Measurements from ENCODE around the gene TSHZ3. TPM values are rescaled to one million over a fixed set of nuclear protein-coding genes. Genes with fewer than 3 reads are reported as not detected.

TSHZ3 gene
- polyA plus RNA-seq, 1 donor from 2014 or later = 2.4 TPM

DNA sequence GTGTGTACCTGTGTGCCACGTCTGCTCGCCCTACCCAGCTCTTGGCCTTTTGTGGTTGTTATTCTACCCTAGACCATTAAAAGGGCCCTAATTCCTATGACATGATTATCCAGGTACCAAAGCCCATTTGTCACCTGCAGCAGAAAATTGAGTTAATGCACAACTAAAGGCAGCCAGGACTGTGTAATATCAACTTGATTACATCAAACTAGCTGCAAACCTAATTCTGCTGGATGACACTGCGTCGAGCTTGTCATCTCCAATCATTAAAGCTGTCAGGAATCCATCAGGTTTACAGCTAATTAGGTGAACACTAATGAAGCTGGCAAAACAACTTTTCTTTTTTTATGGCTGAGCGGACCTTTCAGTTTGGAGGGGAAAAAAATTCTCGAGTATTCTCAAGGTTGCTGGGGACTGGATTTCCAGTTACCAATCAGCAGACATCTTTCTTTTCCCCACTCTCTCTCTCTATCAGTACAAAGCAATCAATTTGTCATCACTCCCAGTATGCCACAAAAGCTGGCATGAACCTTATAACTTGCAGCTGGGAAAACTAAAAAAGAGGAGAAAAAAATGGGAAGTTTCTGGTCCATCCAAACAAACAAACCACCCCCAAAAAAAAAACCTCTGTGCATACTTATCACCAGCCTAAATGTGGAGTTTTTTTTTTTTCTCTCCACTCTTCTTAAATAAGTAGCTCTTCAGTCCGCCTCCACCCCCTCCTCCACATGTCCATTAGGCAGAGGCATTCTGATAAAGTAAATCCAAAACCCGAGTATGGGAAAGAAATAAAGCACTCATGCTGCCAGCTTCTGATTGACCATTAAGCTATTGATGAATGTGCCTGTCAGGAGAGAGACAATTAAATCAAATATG lies 2.8 kb downstream of the TSHZ3 start:
- Histone ChIP-seq H2AFZ (ENCODE audit: low read depth, low read length) (no peak overlapping the region), H3K27me3 (ENCODE audit: insufficient read depth, low read depth, low read length) (peaks cover 20% of the 10 kb centered on the region), H3K36me3 (ENCODE audit: insufficient read depth, low read length) (no peaks in the 10 kb centered on the region), H3F3A (ENCODE audit: insufficient read depth, low read length, poor library complexity, severe bottlenecking) (no peaks in the 10 kb centered on the region), H3K9ac (ENCODE audit: low read length) (no peak overlapping the region), H3K27ac (ENCODE audit: low read length) (no peak overlapping the region), H3K79me2 (replicated peaks; ENCODE audit: insufficient read depth, low read length) (peaks cover 12% of the 10 kb centered on the region), H3K4me3 (ENCODE audit: low read length) (no peak overlapping the region), H3K4me2 (ENCODE audit: low read length) (no peak overlapping the region), H3K9me3 (ENCODE audit: low read length) (no peaks in the 10 kb centered on the region), H4K20me1 (ENCODE audit: insufficient read depth) (no peaks in the 10 kb centered on the region), H3K9me2 (ENCODE audit: insufficient read depth, low read length) (no peaks in the 10 kb centered on the region)
- TF ChIP-seq, protein P1, sequence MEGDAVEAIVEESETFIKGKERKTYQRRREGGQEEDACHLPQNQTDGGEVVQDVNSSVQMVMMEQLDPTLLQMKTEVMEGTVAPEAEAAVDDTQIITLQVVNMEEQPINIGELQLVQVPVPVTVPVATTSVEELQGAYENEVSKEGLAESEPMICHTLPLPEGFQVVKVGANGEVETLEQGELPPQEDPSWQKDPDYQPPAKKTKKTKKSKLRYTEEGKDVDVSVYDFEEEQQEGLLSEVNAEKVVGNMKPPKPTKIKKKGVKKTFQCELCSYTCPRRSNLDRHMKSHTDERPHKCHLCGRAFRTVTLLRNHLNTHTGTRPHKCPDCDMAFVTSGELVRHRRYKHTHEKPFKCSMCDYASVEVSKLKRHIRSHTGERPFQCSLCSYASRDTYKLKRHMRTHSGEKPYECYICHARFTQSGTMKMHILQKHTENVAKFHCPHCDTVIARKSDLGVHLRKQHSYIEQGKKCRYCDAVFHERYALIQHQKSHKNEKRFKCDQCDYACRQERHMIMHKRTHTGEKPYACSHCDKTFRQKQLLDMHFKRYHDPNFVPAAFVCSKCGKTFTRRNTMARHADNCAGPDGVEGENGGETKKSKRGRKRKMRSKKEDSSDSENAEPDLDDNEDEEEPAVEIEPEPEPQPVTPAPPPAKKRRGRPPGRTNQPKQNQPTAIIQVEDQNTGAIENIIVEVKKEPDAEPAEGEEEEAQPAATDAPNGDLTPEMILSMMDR (IDR thresholded peaks at IDR 0.05; ENCODE audit: poor library complexity, severe bottlenecking) = no peak
- TF ChIP-seq TAF1 (IDR thresholded peaks at IDR 0.05; ENCODE audit: low read depth) (no peak), EP300 (conservative IDR thresholded peaks at IDR 0.05; ENCODE audit: poor library complexity, severe bottlenecking) (no peak), RAD21 (conservative IDR thresholded peaks at IDR 0.05) (no peak)

DNA sequence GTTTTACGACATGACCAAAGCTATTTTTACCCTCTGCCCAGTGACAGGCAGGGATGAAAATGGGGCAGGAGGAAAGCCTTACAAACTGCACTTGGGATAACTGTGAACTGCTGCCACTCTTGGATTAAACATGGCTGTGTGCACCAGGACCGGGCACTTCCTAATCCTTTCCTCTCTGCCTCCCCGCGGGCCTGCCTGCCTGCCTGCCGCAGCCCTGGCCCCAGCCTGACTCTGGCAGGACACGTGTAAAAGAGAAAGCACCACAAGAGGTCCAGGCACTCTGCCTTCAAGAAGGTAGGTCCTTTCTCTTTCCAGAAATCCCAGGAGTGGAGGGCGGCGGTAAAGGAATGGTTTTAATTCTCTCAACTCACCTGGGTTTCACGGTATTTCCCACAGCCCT lies 4.8 kb downstream of the TSHZ3 start:
- Histone ChIP-seq H3K4me3 (ENCODE audit: low read length) (no peak overlapping the region), H3K4me2 (ENCODE audit: low read length) (no peak overlapping the region), H2AFZ (ENCODE audit: low read depth, low read length) (no peak overlapping the region), H3K9me2 (ENCODE audit: insufficient read depth, low read length) (no peaks in the 10 kb centered on the region), H3K36me3 (ENCODE audit: insufficient read depth, low read length) (no peaks in the 10 kb centered on the region), H4K20me1 (ENCODE audit: insufficient read depth) (no peaks in the 10 kb centered on the region), H3K79me2 (replicated peaks; ENCODE audit: insufficient read depth, low read length) (peaks cover 12% of the 10 kb centered on the region), H3K27me3 (ENCODE audit: insufficient read depth, low read depth, low read length) (peaks cover 15% of the 10 kb centered on the region), H3K9ac (ENCODE audit: low read length) (no peak overlapping the region), H3F3A (ENCODE audit: insufficient read depth, low read length, poor library complexity, severe bottlenecking) (no peaks in the 10 kb centered on the region), H3K9me3 (ENCODE audit: low read length) (no peaks in the 10 kb centered on the region), H3K27ac (ENCODE audit: low read length) (no peak overlapping the region)
- TF ChIP-seq RAD21 (conservative IDR thresholded peaks at IDR 0.05) (no peak), SMC3 (conservative IDR thresholded peaks at IDR 0.05; ENCODE audit: poor library complexity) (no peak), MXI1 (conservative IDR thresholded peaks at IDR 0.05; ENCODE audit: poor library complexity, severe bottlenecking) (no peak)
- TF ChIP-seq, protein P1 (IDR thresholded peaks at IDR 0.05; ENCODE audit: poor library complexity, severe bottlenecking) = no peak

DNA sequence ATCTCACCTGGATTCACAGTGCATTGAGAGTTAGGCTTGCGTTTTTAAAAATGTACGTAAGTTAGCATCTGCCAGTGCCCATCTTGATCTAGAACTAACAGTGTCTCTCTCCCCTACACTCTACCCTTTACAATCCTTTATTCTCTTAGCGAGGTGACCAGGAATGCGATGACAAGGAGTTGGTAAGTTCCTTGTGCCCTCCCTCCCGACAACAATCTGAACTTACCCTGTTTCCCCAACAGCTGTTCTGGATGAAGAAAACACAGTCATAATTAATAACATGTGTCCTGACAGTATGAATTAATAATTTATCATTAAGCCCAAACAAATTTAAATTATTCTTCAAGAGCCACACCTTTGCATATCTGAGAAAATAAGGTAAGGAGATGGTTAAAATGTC lies 6.3 kb downstream of the TSHZ3 start:
- Histone ChIP-seq H3K79me2 (replicated peaks; ENCODE audit: insufficient read depth, low read length) (peaks cover 10% of the 10 kb centered on the region), H2AFZ (ENCODE audit: low read depth, low read length) (no peak overlapping the region), H3F3A (ENCODE audit: insufficient read depth, low read length, poor library complexity, severe bottlenecking) (no peaks in the 10 kb centered on the region), H3K36me3 (ENCODE audit: insufficient read depth, low read length) (no peaks in the 10 kb centered on the region), H3K9me2 (ENCODE audit: insufficient read depth, low read length) (no peaks in the 10 kb centered on the region), H3K9ac (ENCODE audit: low read length) (no peak overlapping the region), H4K20me1 (ENCODE audit: insufficient read depth) (no peaks in the 10 kb centered on the region), H3K27me3 (ENCODE audit: insufficient read depth, low read depth, low read length) (peaks cover 5% of the 10 kb centered on the region), H3K9me3 (ENCODE audit: low read length) (no peaks in the 10 kb centered on the region), H3K27ac (ENCODE audit: low read length) (no peak overlapping the region), H3K4me3 (ENCODE audit: low read length) (no peak overlapping the region), H3K4me2 (ENCODE audit: low read length) (no peak overlapping the region)
- TF ChIP-seq, protein P2, sequence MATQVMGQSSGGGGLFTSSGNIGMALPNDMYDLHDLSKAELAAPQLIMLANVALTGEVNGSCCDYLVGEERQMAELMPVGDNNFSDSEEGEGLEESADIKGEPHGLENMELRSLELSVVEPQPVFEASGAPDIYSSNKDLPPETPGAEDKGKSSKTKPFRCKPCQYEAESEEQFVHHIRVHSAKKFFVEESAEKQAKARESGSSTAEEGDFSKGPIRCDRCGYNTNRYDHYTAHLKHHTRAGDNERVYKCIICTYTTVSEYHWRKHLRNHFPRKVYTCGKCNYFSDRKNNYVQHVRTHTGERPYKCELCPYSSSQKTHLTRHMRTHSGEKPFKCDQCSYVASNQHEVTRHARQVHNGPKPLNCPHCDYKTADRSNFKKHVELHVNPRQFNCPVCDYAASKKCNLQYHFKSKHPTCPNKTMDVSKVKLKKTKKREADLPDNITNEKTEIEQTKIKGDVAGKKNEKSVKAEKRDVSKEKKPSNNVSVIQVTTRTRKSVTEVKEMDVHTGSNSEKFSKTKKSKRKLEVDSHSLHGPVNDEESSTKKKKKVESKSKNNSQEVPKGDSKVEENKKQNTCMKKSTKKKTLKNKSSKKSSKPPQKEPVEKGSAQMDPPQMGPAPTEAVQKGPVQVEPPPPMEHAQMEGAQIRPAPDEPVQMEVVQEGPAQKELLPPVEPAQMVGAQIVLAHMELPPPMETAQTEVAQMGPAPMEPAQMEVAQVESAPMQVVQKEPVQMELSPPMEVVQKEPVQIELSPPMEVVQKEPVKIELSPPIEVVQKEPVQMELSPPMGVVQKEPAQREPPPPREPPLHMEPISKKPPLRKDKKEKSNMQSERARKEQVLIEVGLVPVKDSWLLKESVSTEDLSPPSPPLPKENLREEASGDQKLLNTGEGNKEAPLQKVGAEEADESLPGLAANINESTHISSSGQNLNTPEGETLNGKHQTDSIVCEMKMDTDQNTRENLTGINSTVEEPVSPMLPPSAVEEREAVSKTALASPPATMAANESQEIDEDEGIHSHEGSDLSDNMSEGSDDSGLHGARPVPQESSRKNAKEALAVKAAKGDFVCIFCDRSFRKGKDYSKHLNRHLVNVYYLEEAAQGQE (IDR thresholded peaks at IDR 0.05; ENCODE audit: borderline replicate concordance) = no peak
- TF ChIP-seq TAF1 (IDR thresholded peaks at IDR 0.05; ENCODE audit: low read depth) (no peak), EZH2 (IDR thresholded peaks at IDR 0.05; ENCODE audit: borderline replicate concordance, insufficient read depth, low read length, poor library complexity, severe bottlenecking) (no peak), EP300 (conservative IDR thresholded peaks at IDR 0.05; ENCODE audit: poor library complexity, severe bottlenecking) (no peak), RAD21 (conservative IDR thresholded peaks at IDR 0.05) (no peak), SMC3 (conservative IDR thresholded peaks at IDR 0.05; ENCODE audit: poor library complexity) (no peak), MXI1 (conservative IDR thresholded peaks at IDR 0.05; ENCODE audit: poor library complexity, severe bottlenecking) (no peak), POLR2AphosphoS5 (IDR thresholded peaks at IDR 0.05) (no peak)
- TF ChIP-seq, protein P1 (IDR thresholded peaks at IDR 0.05; ENCODE audit: poor library complexity, severe bottlenecking) = no peak
